Mammary epithelial cell (primary cell): ENCODE data around the gene PPP1R15B.

ENCODE experiments used
- EZH2 ChIP-seq: IDR thresholded peaks from 2 replicates; pipeline ENCODE4 v1.6.1; 2012; ENCODE audit warnings: low read length, inconsistent platforms, borderline replicate concordance
- TF ChIP-seq, protein P1 (sequence below), 2 donors: IDR thresholded peaks in 1 of 2; conservative IDR thresholded peaks in 1 of 2; 2 replicates each; pipeline ENCODE4 v1.5.1; 2011 to 2012; ENCODE audit warnings: inconsistent platforms in 2 of 2, low read length in 2 of 2, mild to moderate bottlenecking in 2 of 2, control low read depth in 1 of 2, low read depth in 1 of 2; ENCODE audit not compliant: insufficient read depth in 1 of 2; ENCODE audit errors: extremely low read depth in 1 of 2

DNA sequence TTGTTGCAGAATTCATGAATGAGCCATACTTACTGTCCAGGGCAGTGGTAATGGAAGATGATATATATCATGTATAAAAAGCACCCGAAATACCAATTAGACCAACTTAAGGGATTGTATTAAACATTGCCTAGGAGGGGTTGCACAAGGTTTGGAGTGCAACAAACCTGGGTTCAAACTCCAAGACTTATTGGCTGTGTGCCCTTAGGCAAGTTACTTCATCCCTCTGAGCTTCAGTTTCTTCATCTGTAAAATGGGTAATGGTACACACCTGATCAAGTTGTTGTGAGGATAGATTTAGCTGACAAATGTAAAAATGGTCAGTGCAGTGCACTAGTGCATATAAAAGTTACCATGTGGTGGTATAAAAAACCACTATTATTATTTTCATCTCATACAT is 9.8 kb upstream of the PPP1R15B start:
- TF ChIP-seq, protein P1, sequence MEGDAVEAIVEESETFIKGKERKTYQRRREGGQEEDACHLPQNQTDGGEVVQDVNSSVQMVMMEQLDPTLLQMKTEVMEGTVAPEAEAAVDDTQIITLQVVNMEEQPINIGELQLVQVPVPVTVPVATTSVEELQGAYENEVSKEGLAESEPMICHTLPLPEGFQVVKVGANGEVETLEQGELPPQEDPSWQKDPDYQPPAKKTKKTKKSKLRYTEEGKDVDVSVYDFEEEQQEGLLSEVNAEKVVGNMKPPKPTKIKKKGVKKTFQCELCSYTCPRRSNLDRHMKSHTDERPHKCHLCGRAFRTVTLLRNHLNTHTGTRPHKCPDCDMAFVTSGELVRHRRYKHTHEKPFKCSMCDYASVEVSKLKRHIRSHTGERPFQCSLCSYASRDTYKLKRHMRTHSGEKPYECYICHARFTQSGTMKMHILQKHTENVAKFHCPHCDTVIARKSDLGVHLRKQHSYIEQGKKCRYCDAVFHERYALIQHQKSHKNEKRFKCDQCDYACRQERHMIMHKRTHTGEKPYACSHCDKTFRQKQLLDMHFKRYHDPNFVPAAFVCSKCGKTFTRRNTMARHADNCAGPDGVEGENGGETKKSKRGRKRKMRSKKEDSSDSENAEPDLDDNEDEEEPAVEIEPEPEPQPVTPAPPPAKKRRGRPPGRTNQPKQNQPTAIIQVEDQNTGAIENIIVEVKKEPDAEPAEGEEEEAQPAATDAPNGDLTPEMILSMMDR (conservative IDR thresholded peaks at IDR 0.05 in 1 of 2, IDR thresholded peaks at IDR 0.05 in 1 of 2; ENCODE audit: extremely low read depth in 1 of 2, insufficient read depth in 1 of 2, low read depth in 1 of 2, low read length in 2 of 2): no peak
- no peak for TF ChIP-seq EZH2
